ENCODE measurements around the gene BBIP1. TPM values are rescaled to one million over a fixed set of nuclear protein-coding genes. Genes with fewer than 3 reads are reported as not detected.

The BBIP1 gene
- total RNA-seq, 1 donor from 2014 or later = 17.3 TPM

Other genes starting within 250 kb of the BBIP1 start
- 72.4 and 118 TPM in 2 replicates for gene PDCD4, start 47.3 kb downstream of the BBIP1 start, total RNA-seq
- gene SHOC2, start 424 bp upstream of the BBIP1 start, total RNA-seq = 39.2 and 44.0 TPM in 2 replicates
- not detected in 2 replicates for gene ADRA2A, start 157.8 kb upstream of the BBIP1 start, total RNA-seq